Measurements from ENCODE around the gene LUC7L2. TPM values are rescaled to one million over a fixed set of nuclear protein-coding genes. Genes with fewer than 3 reads are reported as not detected.

The LUC7L2 gene
- total RNA-seq, 1 experiment from 2014 or later, result 81.2 TPM

DNA sequence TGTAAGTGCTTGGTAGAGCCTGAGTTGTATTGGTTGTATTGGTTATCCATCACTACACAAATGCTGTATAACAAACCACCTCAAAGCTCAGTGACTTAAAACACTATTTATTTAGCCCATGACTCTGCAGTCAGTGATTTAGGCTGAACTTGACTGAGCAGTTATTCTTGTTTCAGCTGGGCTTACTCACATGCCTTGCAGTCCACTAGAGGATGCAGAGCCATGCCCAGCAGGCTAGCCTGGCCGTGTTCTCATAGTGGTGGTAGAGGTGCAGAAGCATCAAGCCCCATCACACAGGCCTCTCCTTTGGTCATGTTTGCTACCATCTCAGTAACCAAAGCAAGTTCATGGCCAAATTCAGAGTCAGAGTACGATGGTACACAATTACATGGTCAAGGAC, 43.9 kb downstream of the LUC7L2 start:
- no peak overlapping the region for H3T11ph ChIP-seq (ENCODE audit: low read length)
- H3K9ac ChIP-seq (ENCODE audit: extremely low read depth, insufficient read length, low read length), result no peak overlapping the region
- H4K8ac ChIP-seq (replicated peaks; ENCODE audit: insufficient read length, low read depth, low read length), result no peak overlapping the region
- no peak overlapping the region for H3K27ac ChIP-seq (ENCODE audit: insufficient read length, low read depth, low read length)
- no peaks in the 10 kb centered on the region for H3K27me3 ChIP-seq (ENCODE audit: insufficient read depth, low read length)
- no peak overlapping the region for H4K91ac ChIP-seq (ENCODE audit: insufficient read length, low read depth, low read length)
- no peak overlapping the region for H2BK120ac ChIP-seq (ENCODE audit: low read depth, low read length, poor library complexity, severe bottlenecking)
- H4K20me1 ChIP-seq (ENCODE audit: control insufficient read depth, insufficient read depth, insufficient read length), result no peaks in the 10 kb centered on the region
- DNase-seq, result no peak
- no peak overlapping the region for H2BK5ac ChIP-seq (ENCODE audit: insufficient read length, low read length)
- H3K14ac ChIP-seq (ENCODE audit: insufficient read depth, low read length), result no peak overlapping the region
- H3K18ac ChIP-seq (ENCODE audit: insufficient read length, low read depth, low read length), result no peak overlapping the region
- H2BK12ac ChIP-seq (ENCODE audit: insufficient read length, low read depth, low read length), result no peak overlapping the region
- TF ChIP-seq, protein P1, sequence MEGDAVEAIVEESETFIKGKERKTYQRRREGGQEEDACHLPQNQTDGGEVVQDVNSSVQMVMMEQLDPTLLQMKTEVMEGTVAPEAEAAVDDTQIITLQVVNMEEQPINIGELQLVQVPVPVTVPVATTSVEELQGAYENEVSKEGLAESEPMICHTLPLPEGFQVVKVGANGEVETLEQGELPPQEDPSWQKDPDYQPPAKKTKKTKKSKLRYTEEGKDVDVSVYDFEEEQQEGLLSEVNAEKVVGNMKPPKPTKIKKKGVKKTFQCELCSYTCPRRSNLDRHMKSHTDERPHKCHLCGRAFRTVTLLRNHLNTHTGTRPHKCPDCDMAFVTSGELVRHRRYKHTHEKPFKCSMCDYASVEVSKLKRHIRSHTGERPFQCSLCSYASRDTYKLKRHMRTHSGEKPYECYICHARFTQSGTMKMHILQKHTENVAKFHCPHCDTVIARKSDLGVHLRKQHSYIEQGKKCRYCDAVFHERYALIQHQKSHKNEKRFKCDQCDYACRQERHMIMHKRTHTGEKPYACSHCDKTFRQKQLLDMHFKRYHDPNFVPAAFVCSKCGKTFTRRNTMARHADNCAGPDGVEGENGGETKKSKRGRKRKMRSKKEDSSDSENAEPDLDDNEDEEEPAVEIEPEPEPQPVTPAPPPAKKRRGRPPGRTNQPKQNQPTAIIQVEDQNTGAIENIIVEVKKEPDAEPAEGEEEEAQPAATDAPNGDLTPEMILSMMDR (conservative IDR thresholded peaks at IDR 0.05), result no peak
- no peak overlapping the region for H2BK15ac ChIP-seq (ENCODE audit: low read depth, low read length)
- Mint-ChIP-seq H3K27me3 (ENCODE audit: low read depth) (no peaks in the 10 kb centered on the region; the same call in 1 of the 2 replicates), H3K4me1 (no peaks in the 10 kb centered on the region), H3K36me3 (ENCODE audit: insufficient read depth in 1 of 3, low read depth in 3 of 3) (peaks cover 30 to 88% (median 73%) of the 10 kb centered on the region in 3 experiments), H3K9me3 (no peaks in the 10 kb centered on the region), H3K4me3 (no peak overlapping the region), H3K27ac (no peak overlapping the region)
- H4K5ac ChIP-seq (ENCODE audit: insufficient read length, low read depth, low read length), result no peak overlapping the region
- H3K9me3 ChIP-seq (ENCODE audit: control insufficient read depth, low read depth, low read length), result no peaks in the 10 kb centered on the region
- H2AFZ ChIP-seq (ENCODE audit: low read length), result no peak overlapping the region
- no peak overlapping the region for H3K4me2 ChIP-seq (ENCODE audit: insufficient read depth, insufficient read length, low read length)
- no peaks in the 10 kb centered on the region for H3K79me1 ChIP-seq (ENCODE audit: insufficient read depth, low read depth, low read length, poor library complexity, severe bottlenecking)
- H2BK20ac ChIP-seq (ENCODE audit: low read depth, low read length, poor library complexity, severe bottlenecking), result no peak overlapping the region
- H3K23me2 ChIP-seq (ENCODE audit: insufficient read length, low read depth, low read length, poor library complexity, severe bottlenecking), result no peaks in the 10 kb centered on the region
- no peak overlapping the region for H2AK5ac ChIP-seq (ENCODE audit: insufficient read length, low read length)
- H3K23ac ChIP-seq (ENCODE audit: insufficient read length, low read depth, low read length), result no peak overlapping the region
- no peak overlapping the region for H3K4ac ChIP-seq (ENCODE audit: low read depth, low read length)
- H3K79me2 ChIP-seq (ENCODE audit: insufficient read depth, low read length), result no peaks in the 10 kb centered on the region
- WGBS (ENCODE audit: extremely low coverage, insufficient read length, low lambda C conversion rate), result no CpG with 5 or more reads among the region's 2 CpGs
- H3K56ac ChIP-seq (ENCODE audit: insufficient read length, low read depth, low read length), result no peak overlapping the region
- no peaks in the 10 kb centered on the region for H3K4me1 ChIP-seq (ENCODE audit: insufficient read depth, low read length)
